Keratinocyte (primary cell): ENCODE measurements around the gene THBS2.

Source experiments
- CTCF ChIP-seq, 3 experiments: IDR thresholded peaks in 1 of 3; conservative IDR thresholded peaks in 1 of 3; optimal IDR thresholded peaks in 1 of 3; 2 replicates in 2 of 3; 3 replicates in 1 of 3; pipeline versions ENCODE3 to v1.5.1; 2011; ENCODE audit warnings: low read length in 3 of 3, mild to moderate bottlenecking in 3 of 3, moderate library complexity in 2 of 3, control low read depth in 1 of 3, inconsistent platforms in 1 of 3; ENCODE audit not compliant: insufficient read depth in 2 of 3; ENCODE audit errors: extremely low read depth in 1 of 3
- EZH2 ChIP-seq: IDR thresholded peaks from one replicate; pipeline ENCODE4 v1.6.1; 2012; ENCODE audit warnings: inconsistent platforms, mild to moderate bottlenecking, low read length, moderate library complexity

GRCh38 chr6:169188475-169188874, 65.2 kb downstream of the THBS2 start:
- TF ChIP-seq CTCF (optimal IDR thresholded peaks at IDR 0.05 in 1 of 3, IDR thresholded peaks at IDR 0.05 in 1 of 3, conservative IDR thresholded peaks at IDR 0.05 in 1 of 3; ENCODE audit: extremely low read depth in 1 of 3, insufficient read depth in 2 of 3, low read length in 3 of 3) (no peak), EZH2 (no peak)
